ENCODE data around the gene CBLC.

DNA sequence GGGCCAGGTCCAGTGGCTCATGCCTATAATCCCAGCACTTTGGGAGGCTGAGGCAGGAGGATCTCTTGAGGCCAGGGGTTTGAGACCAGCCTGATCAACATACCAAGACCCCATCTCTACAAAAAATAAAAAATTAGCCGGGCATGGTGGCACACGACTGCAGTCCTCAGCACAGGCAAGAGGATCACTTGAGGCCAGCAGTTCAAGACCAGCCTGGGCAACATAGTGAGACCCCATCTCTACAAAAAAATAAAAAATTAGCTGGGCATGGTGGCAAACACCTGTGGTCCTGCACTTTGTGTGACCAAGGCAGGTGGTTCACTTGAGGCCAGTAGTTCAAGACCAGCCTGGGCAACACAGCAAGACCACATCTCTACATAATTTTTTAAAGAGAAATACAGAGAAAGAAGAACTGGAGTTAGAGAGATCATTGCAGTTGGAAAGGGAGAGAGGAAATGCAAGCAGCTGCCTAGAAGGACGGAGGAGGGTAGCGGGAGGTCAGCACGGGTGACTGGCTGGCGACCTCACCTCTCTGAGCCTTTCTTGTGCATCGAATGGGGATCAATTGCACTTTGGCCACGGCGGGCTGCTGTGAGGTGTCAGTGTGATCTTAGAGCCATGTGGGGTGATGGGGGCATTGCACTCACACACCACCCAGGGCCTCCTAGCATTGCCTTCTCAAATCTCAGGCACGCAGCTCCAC, 45.1 kb downstream of the CBLC start:
- TF ChIP-seq POLR2A (IDR thresholded peaks at IDR 0.05) (no peak), POLR2AphosphoS5 (IDR thresholded peaks at IDR 0.05) (no peak)
